GM23338 (cell line): ENCODE measurements around the gene MED1. TPM values are rescaled to one million over a fixed set of nuclear protein-coding genes. Genes with fewer than 3 reads are reported as not detected.

Experiments
- ATAC-seq: fragments of 200-7000 bp; cut with Tn5 transposase; 3 replicates; pipeline ENCODE4 v1.9.1; 2020
- DNase-seq: peaks from one replicate; pipeline ENCODE4 v3.0.0-alpha.2; 2015; ENCODE audit warnings: low spot score
- H2AFZ ChIP-seq: fragments of 200-600 bp; sonication (generic); 2 replicates; pipeline ENCODE4 v1.8.0; 2016; ENCODE audit warnings: antibody characterized with exemption, mild to moderate bottlenecking, moderate library complexity
- H3F3A ChIP-seq: fragments of 200-600 bp; sonication (generic); replicated peaks from 2 replicates; pipeline ENCODE4 v1.8.0; 2017; ENCODE audit warnings: antibody characterized with exemption, mixed run types, low read depth
- H3K27ac ChIP-seq: fragments of 200-600 bp; sonication (generic); 2 replicates; pipeline ENCODE4 v1.6.1; 2016; ENCODE audit warnings: low read depth
- H3K27me3 ChIP-seq: fragments of 200-600 bp; sonication (generic); 2 replicates; pipeline ENCODE4 v1.8.0; 2016; ENCODE audit warnings: mild to moderate bottlenecking, mixed run types, moderate library complexity; ENCODE audit not compliant: insufficient read depth
- H3K36me3 ChIP-seq: fragments of 200-600 bp; sonication (generic); 2 replicates; pipeline ENCODE4 v1.8.0; 2016; ENCODE audit warnings: mild to moderate bottlenecking; ENCODE audit not compliant: insufficient read depth
- H3K4me1 ChIP-seq: fragments of 200-600 bp; sonication (generic); 2 replicates; pipeline ENCODE4 v1.8.0; 2016; ENCODE audit warnings: mild to moderate bottlenecking, moderate library complexity; ENCODE audit not compliant: insufficient read depth
- H3K4me2 ChIP-seq: fragments of 200-600 bp; sonication (generic); 2 replicates; pipeline ENCODE4 v1.7.1; 2017; ENCODE audit warnings: mixed run types
- H3K4me3 ChIP-seq: fragments of 200-600 bp; sonication (generic); 2 replicates; pipeline ENCODE4 v1.6.1; 2016; ENCODE audit warnings: mixed run types
- H3K79me2 ChIP-seq: fragments of 200-600 bp; sonication (generic); replicated peaks from 2 replicates; pipeline ENCODE4 v1.8.0; 2017; ENCODE audit warnings: mild to moderate bottlenecking; ENCODE audit not compliant: insufficient read depth
- H3K9me2 ChIP-seq: fragments of 200-600 bp; sonication (generic); 2 replicates; pipeline ENCODE4 v1.8.0; 2017; ENCODE audit not compliant: insufficient read depth
- H4K20me1 ChIP-seq: fragments of 200-600 bp; sonication (generic); replicated peaks from 2 replicates; pipeline ENCODE4 v1.8.0; 2017; ENCODE audit warnings: mild to moderate bottlenecking; ENCODE audit not compliant: insufficient read depth
- H3K27ac Mint-ChIP-seq: 2 replicates; pipeline ENCODE4 v1.8.0; 2020; ENCODE audit warnings: inconsistent platforms, mild to moderate bottlenecking, moderate library complexity, mixed read lengths
- H3K27me3 Mint-ChIP-seq: 3 replicates; pipeline ENCODE4 v1.8.0; 2022; ENCODE audit warnings: low read depth, mild to moderate bottlenecking, moderate library complexity, mixed read lengths, inconsistent platforms; ENCODE audit not compliant: insufficient read depth, poor library complexity
- H3K36me3 Mint-ChIP-seq: 3 replicates; pipeline ENCODE4 v1.8.0; 2021; ENCODE audit warnings: low read depth, mild to moderate bottlenecking, inconsistent platforms, moderate library complexity, mixed read lengths
- H3K4me1 Mint-ChIP-seq: 3 replicates; pipeline ENCODE4 v1.8.0; 2020; ENCODE audit warnings: mild to moderate bottlenecking, inconsistent platforms, mixed read lengths
- H3K4me3 Mint-ChIP-seq: 3 replicates; pipeline ENCODE4 v1.8.0; 2021; ENCODE audit warnings: moderate library complexity, mild to moderate bottlenecking, inconsistent platforms, mixed read lengths
- H3K9me3 Mint-ChIP-seq: 3 replicates; pipeline ENCODE4 v1.8.0; 2020; ENCODE audit warnings: moderate library complexity, mild to moderate bottlenecking, inconsistent platforms, mixed read lengths
- CREB1 ChIP-seq: fragments of 250-450 bp; sonication (Bioruptor Pico); IDR thresholded peaks from 2 replicates; pipeline ENCODE4 v1.5.0; 2020; ENCODE audit warnings: low read depth, mild to moderate bottlenecking, moderate library complexity
- CTCF ChIP-seq, 2 experiments: fragments of 200-600 bp in 1 of 2; sonication (generic) in 1 of 2; conservative IDR thresholded peaks; 2 replicates each; pipeline versions ENCODE4 v1.5.1 to v1.6.1; 2016 to 2017; ENCODE audit warnings: antibody characterized with exemption in 2 of 2, low read depth in 2 of 2, mild to moderate bottlenecking in 2 of 2, moderate library complexity in 1 of 2
- ETS1 ChIP-seq: IDR thresholded peaks from 2 replicates; pipeline ENCODE4 v1.6.1; 2016; ENCODE audit warnings: antibody characterized with exemption
- EZH2 ChIP-seq: fragments of 200-600 bp; sonication (generic); IDR thresholded peaks from one replicate; pipeline ENCODE4 v1.8.0; 2017; ENCODE audit warnings: antibody characterized with exemption, mild to moderate bottlenecking, low read depth; ENCODE audit not compliant: unreplicated experiment
- EZH2phosphoT487 ChIP-seq: fragments of 200-600 bp; sonication (generic); IDR thresholded peaks from one replicate; pipeline ENCODE4 v1.8.1; 2018; ENCODE audit warnings: antibody characterized with exemption; ENCODE audit not compliant: unreplicated experiment
- JUNB ChIP-seq: IDR thresholded peaks from one replicate; pipeline ENCODE4 v1.6.1; 2016; ENCODE audit warnings: antibody characterized with exemption; ENCODE audit not compliant: unreplicated experiment
- NANOG ChIP-seq: IDR thresholded peaks from 2 replicates; pipeline ENCODE4 v1.6.1; 2016; ENCODE audit warnings: antibody characterized with exemption, borderline replicate concordance
- POLR2AphosphoS5 ChIP-seq: IDR thresholded peaks from 2 replicates; pipeline ENCODE4 v1.6.1; 2016; ENCODE audit warnings: antibody characterized with exemption, low read depth
- STAT1 ChIP-seq: IDR thresholded peaks from one replicate; pipeline ENCODE4 v1.6.1; 2016; ENCODE audit warnings: antibody characterized with exemption; ENCODE audit not compliant: unreplicated experiment
- ZNF114 ChIP-seq: fragments of 250-450 bp; sonication (Bioruptor Pico); IDR thresholded peaks from 2 replicates; pipeline ENCODE4 v1.5.0; 2020; ENCODE audit warnings: mild to moderate bottlenecking, moderate library complexity
- ZNF331 ChIP-seq: fragments of 250-450 bp; sonication (Bioruptor Pico); IDR thresholded peaks from 2 replicates; pipeline ENCODE4 v1.5.0; 2020; ENCODE audit warnings: low read depth, mild to moderate bottlenecking, moderate library complexity
- ZNF462 ChIP-seq: fragments of 250-450 bp; sonication (Bioruptor Pico); IDR thresholded peaks from 2 replicates; pipeline ENCODE4 v1.5.0; 2020; ENCODE audit warnings: mild to moderate bottlenecking, moderate library complexity
- polyA plus RNA-seq: library from polyadenylated mRNA; unstranded; fragments of >200 nt; fragmentation: Nextera tagmentation; extraction: Ambion mirVana; gene quantifications from 2 replicates; pipeline ENCODE4 v1.2.1, GENCODE V29; 2016
- total RNA-seq: library from RNA; depleted of rRNA; stranded (reverse); fragments of >200 nt; shearing (Covaris generic); gene quantifications from 2 replicates; pipeline ENCODE4 v1.2.3, GENCODE V29; 2014

The MED1 gene
- total and polyA plus RNA-seq, 2 experiments from 2014 or later = 19.0 to 42.3 TPM

GRCh38 chr17:39406951-39407350 is 44.1 kb downstream of the MED1 start:
- peaks cover 6% of the 10 kb centered on the region for H3K4me1 Mint-ChIP-seq
- no peak overlapping the region; the same call in 1 of the 2 replicates for H3K27ac Mint-ChIP-seq
- peaks cover 8% of the 10 kb centered on the region for H3K27me3 Mint-ChIP-seq
- H3K79me2 ChIP-seq = no peaks in the 10 kb centered on the region
- no peak overlapping the region for H3K4me3 Mint-ChIP-seq
- peaks cover 35% of the 10 kb centered on the region for H3K36me3 ChIP-seq
- no peak overlapping the region for H2AFZ ChIP-seq
- no peak for DNase-seq
- no peaks in the 10 kb centered on the region for H3K9me2 ChIP-seq
- peaks cover 48% of the 10 kb centered on the region for H3K36me3 Mint-ChIP-seq
- H4K20me1 ChIP-seq = peaks cover 11% of the 10 kb centered on the region; the same call in 1 of the 2 replicates
- no peak for TF ChIP-seq JUNB
- no peak for TF ChIP-seq ZNF114 (CRISPR knock-in tag)
- no peak for TF ChIP-seq CREB1 (CRISPR knock-in tag)
- TF ChIP-seq ZNF331 (CRISPR knock-in tag) = no peak
- no peak for TF ChIP-seq EZH2phosphoT487
- H3F3A ChIP-seq = no peaks in the 10 kb centered on the region; the same call in 1 of the 2 replicates
- ATAC-seq = no peak
- H3K9me3 Mint-ChIP-seq = no peaks in the 10 kb centered on the region; the same call in 2 of the 3 replicates
- no peak overlapping the region for H3K4me2 ChIP-seq
- no peak overlapping the region for H3K4me3 ChIP-seq
- no peaks in the 10 kb centered on the region; the same call in 1 of the 2 replicates for H3K4me1 ChIP-seq
- no peak overlapping the region for H3K27ac ChIP-seq
- no peaks in the 10 kb centered on the region for H3K27me3 ChIP-seq

- Histone ChIP-seq H3K27ac (no peak overlapping the region), H3K36me3 (peaks cover 25% of the 10 kb centered on the region), H3K79me2 (peaks cover 5% of the 10 kb centered on the region), H3K4me3 (no peak overlapping the region), H2AFZ (no peak overlapping the region), H4K20me1 (peaks cover 11% of the 10 kb centered on the region; the same call in 1 of the 2 replicates), H3K4me2 (no peak overlapping the region), H3F3A (peaks cover 4% of the 10 kb centered on the region; the same call in 1 of the 2 replicates), H3K27me3 (no peaks in the 10 kb centered on the region), H3K9me2 (no peaks in the 10 kb centered on the region), H3K4me1 (no peaks in the 10 kb centered on the region; the same call in none of the 2 replicates)
- no peak overlapping the region for H3K27ac Mint-ChIP-seq
- H3K36me3 Mint-ChIP-seq = peaks cover 36% of the 10 kb centered on the region
- TF ChIP-seq POLR2AphosphoS5 (no peak), ZNF114 (CRISPR knock-in tag) (no peak), EZH2 (no peak), ZNF331 (CRISPR knock-in tag) (no peak), ETS1 (no peak), CTCF (conservative IDR thresholded peaks at IDR 0.05; ENCODE audit: low read depth in 2 of 2) (no peak), EZH2phosphoT487 (no peak), STAT1 (no peak), NANOG (no peak), JUNB (no peak), CREB1 (CRISPR knock-in tag) (no peak), ZNF462 (no peak)
- no peaks in the 10 kb centered on the region; the same call in 2 of the 3 replicates for H3K9me3 Mint-ChIP-seq
- ATAC-seq (no peak), DNase-seq (no peak)
- peaks cover 8% of the 10 kb centered on the region for H3K4me1 Mint-ChIP-seq
- H3K4me3 Mint-ChIP-seq = no peak overlapping the region
- peaks cover 12% of the 10 kb centered on the region for H3K27me3 Mint-ChIP-seq
These were observed 45.6 kb downstream of the MED1 start for GRCh38 chr17:39405436-39405835.
